K562 (cell line): ENCODE results near the gene ZMIZ1. TPM values are rescaled to one million over a fixed set of nuclear protein-coding genes. Genes with fewer than 3 reads are reported as not detected.

Experiments used
- AFF1 ChIP-seq, 2 experiments: fragments of 450-650 bp; IDR thresholded peaks; 2 replicates each; pipeline ENCODE4 v1.6.1; 2018; ENCODE audit warnings: mild to moderate bottlenecking in 2 of 2, low read depth in 1 of 2; ENCODE audit not compliant: partially characterized antibody in 2 of 2
- ATF2 ChIP-seq: sonication (generic); formaldehyde crosslinking; IDR thresholded peaks from 2 replicates; pipeline ENCODE4 v1.8.1; 2022; ENCODE audit warnings: missing genetic modification reagents
- EHMT2 ChIP-seq: fragments of 450-650 bp; IDR thresholded peaks from 2 replicates; pipeline ENCODE4 v1.6.1; 2018; ENCODE audit warnings: antibody characterized with exemption
- FOXA1 ChIP-seq: fragments of 450-650 bp; IDR thresholded peaks from 2 replicates; pipeline ENCODE4 v1.6.1; 2016; ENCODE audit warnings: mild to moderate bottlenecking, borderline replicate concordance
- GATAD2A ChIP-seq: fragments of 450-650 bp; IDR thresholded peaks from 2 replicates; pipeline ENCODE4 v1.6.1; 2017
- HNRNPK ChIP-seq: fragments of 200-400 bp; formaldehyde crosslinking; IDR thresholded peaks from one replicate; pipeline ENCODE4 v1.6.1; 2018; ENCODE audit warnings: mild to moderate bottlenecking, low read depth, low read length; ENCODE audit not compliant: poor library complexity, severe bottlenecking
- MAFK ChIP-seq: IDR thresholded peaks from 2 replicates; pipeline ENCODE4 v1.6.1; 2011; ENCODE audit warnings: low read length, improper control_type of control experiment
- RB1 ChIP-seq: fragments of 450-650 bp; IDR thresholded peaks from 2 replicates; pipeline ENCODE4 v1.6.1; 2017; ENCODE audit warnings: low read depth, mild to moderate bottlenecking
- RCOR1 ChIP-seq, 2 experiments: IDR thresholded peaks; 2 replicates each; pipeline ENCODE4 v1.6.1; 2012; ENCODE audit warnings: low read depth in 2 of 2, low read length in 2 of 2, borderline replicate concordance in 1 of 2, improper control_type of control experiment in 1 of 2
- TBL1XR1 ChIP-seq, 2 experiments: IDR thresholded peaks; 2 replicates each; pipeline ENCODE4 v1.6.1; 2012; ENCODE audit warnings: improper control_type of control experiment in 2 of 2, low read length in 2 of 2, mild to moderate bottlenecking in 1 of 2
- TEAD2 ChIP-seq: fragments of 450-650 bp; IDR thresholded peaks from 2 replicates; pipeline ENCODE4 v1.6.1; 2016; ENCODE audit warnings: missing genetic modification characterization, control low read depth, missing compliant biosample characterization
- TFAP4 ChIP-seq: sonication (generic); formaldehyde crosslinking; IDR thresholded peaks from 2 replicates; pipeline ENCODE4 v1.8.0; 2022; ENCODE audit warnings: missing genetic modification reagents, mild to moderate bottlenecking, moderate library complexity, borderline replicate concordance
- ZFP1 ChIP-seq: fragments of 450-650 bp; formaldehyde crosslinking; IDR thresholded peaks from 2 replicates; pipeline ENCODE4 v1.4.0; 2020; ENCODE audit warnings: mild to moderate bottlenecking, mixed read lengths
- ZNF253 ChIP-seq: fragments of 250-450 bp; sonication (Bioruptor Pico); conservative IDR thresholded peaks from 2 replicates; pipeline ENCODE4 v1.6.1; 2021; ENCODE audit warnings: mild to moderate bottlenecking
- ZNF274 ChIP-seq: IDR thresholded peaks from 2 replicates; pipeline ENCODE4 v1.6.1; 2011; ENCODE audit warnings: low read depth, mild to moderate bottlenecking, low read length, moderate library complexity, borderline replicate concordance
- ZNF699 ChIP-seq: fragments of 250-450 bp; sonication (Bioruptor Pico); IDR thresholded peaks from 2 replicates; pipeline ENCODE4 v1.8.0; 2021; ENCODE audit warnings: mild to moderate bottlenecking, moderate library complexity; ENCODE audit not compliant: insufficient replicate concordance
- ZNF766 ChIP-seq: fragments of 200-800 bp; sonication (Bioruptor generic); conservative IDR thresholded peaks from 2 replicates; pipeline ENCODE4 v1.6.1; 2016; ENCODE audit warnings: missing genetic modification characterization, missing compliant biosample characterization
- polyA plus RNA-seq, 8 experiments: library from polyadenylated mRNA; depleted of rRNA in 4 of 8; stranded (reverse) in 5 of 8; unstranded in 3 of 8; fragments of >200 nt; fragmentation: Nextera tagmentation in 2 of 8; fragmentation: Illumina TruSeq in 1 of 8; extraction: Ambion mirVana in 2 of 8; extraction: Trizol in 1 of 8; gene quantifications; 2 replicates each; pipeline versions ENCODE4 v1.2.1 to v1.2.3, GENCODE V29; 2011 to 2014; ENCODE audit warnings: inconsistent platforms in 1 of 8, missing spikeins in 1 of 8
- total RNA-seq, 7 experiments: library from RNA; depleted of rRNA in 6 of 7; stranded (reverse); fragments of >200 nt in 6 of 7; fragmentation: Illumina TruSeq in 2 of 7; extraction: Trizol in 2 of 7; gene quantifications; 2 replicates each; pipeline versions ENCODE4 v1.2.1 to v1.2.3, GENCODE V29; 2011 to 2021; ENCODE audit warnings: low replicate concordance in 1 of 7

Gene ZMIZ1
- total and polyA plus RNA-seq, 9 of the 15 experiments (the other 6 are each of a cell fraction or from before 2014, with no cell fraction given), result 1.0 to 37.3 (median 4.3) TPM

- TF ChIP-seq RB1 (peak; percentile 9; the same call in 1 of the 2 replicates), HNRNPK (peak; percentile 93), RCOR1 (IDR thresholded peaks at IDR 0.05; ENCODE audit: borderline replicate concordance in 1 of 2, low read depth in 2 of 2, low read length in 2 of 2) (peak in 1 of 2 experiments; percentile 90; a peak in 2 of 4 replicates), ATF2 (CRISPR knock-in tag) (no peak), ZNF274 (no peak), TBL1XR1 (IDR thresholded peaks at IDR 0.05; ENCODE audit: low read length in 2 of 2) (no peak), MAFK (0 out of 2 replicates have a peak, but pooled peaks have one; percentile 4), TEAD2 (no peak), ZNF766 (CRISPR knock-in tag) (no peak), TFAP4 (CRISPR knock-in tag) (peak; percentile 66), ZNF699 (CRISPR knock-in tag) (no peak), EHMT2 (no peak), AFF1 (IDR thresholded peaks at IDR 0.05; ENCODE audit: low read depth in 1 of 2, partially characterized antibody in 2 of 2) (no peak), ZNF253 (CRISPR knock-in tag) (no peak), ZFP1 (CRISPR knock-in tag) (no peak), FOXA1 (no peak), GATAD2A (no peak)
Measured at GRCh38 chr10:79066411-79067240, 2.1 kb upstream of the ZMIZ1 start (continued).
